ENCODE results near the gene GAS2L3.

DNA sequence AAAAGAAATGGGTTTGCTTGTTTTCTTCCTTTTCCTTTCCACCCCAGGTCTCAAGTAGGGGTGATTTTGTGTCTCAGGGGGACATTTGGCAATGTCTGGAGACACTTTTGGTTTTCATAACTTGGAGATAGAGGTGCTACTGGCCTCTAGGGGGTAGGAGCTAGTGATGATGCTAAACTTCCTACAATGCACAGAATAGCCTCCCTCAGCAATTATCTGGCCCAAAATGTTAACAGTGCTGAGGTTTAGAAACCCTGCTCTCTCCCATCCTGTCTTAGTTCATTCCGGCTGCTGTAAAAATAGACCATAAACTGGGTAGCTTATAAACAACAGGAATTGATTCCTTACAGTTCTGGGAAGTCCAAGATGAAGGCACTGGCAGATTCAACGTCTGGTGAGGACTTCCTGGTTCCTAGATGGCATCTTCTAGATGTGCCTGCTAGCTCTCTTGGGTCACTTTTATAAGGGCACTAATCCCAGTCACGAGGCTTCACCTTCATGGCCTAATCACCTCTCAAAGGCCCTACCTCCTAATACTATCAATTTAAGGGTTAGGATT is 7.4 kb upstream of the GAS2L3 start:
- TF ChIP-seq, protein P1, sequence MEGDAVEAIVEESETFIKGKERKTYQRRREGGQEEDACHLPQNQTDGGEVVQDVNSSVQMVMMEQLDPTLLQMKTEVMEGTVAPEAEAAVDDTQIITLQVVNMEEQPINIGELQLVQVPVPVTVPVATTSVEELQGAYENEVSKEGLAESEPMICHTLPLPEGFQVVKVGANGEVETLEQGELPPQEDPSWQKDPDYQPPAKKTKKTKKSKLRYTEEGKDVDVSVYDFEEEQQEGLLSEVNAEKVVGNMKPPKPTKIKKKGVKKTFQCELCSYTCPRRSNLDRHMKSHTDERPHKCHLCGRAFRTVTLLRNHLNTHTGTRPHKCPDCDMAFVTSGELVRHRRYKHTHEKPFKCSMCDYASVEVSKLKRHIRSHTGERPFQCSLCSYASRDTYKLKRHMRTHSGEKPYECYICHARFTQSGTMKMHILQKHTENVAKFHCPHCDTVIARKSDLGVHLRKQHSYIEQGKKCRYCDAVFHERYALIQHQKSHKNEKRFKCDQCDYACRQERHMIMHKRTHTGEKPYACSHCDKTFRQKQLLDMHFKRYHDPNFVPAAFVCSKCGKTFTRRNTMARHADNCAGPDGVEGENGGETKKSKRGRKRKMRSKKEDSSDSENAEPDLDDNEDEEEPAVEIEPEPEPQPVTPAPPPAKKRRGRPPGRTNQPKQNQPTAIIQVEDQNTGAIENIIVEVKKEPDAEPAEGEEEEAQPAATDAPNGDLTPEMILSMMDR (IDR thresholded peaks at IDR 0.05; ENCODE audit: insufficient read depth, low read depth, low read length): peak; percentile 13
- TF ChIP-seq EZH2 (IDR thresholded peaks at IDR 0.05; ENCODE audit: insufficient read depth, low read length): no peak
